GM19240 (cell line): ENCODE data around the gene F7.

Experiments
- DNase-seq: peaks from one replicate; pipeline ENCODE4 v3.0.0; 2011; ENCODE audit warnings: low spot score; ENCODE audit not compliant: insufficient read length

The F7 gene

DNA sequence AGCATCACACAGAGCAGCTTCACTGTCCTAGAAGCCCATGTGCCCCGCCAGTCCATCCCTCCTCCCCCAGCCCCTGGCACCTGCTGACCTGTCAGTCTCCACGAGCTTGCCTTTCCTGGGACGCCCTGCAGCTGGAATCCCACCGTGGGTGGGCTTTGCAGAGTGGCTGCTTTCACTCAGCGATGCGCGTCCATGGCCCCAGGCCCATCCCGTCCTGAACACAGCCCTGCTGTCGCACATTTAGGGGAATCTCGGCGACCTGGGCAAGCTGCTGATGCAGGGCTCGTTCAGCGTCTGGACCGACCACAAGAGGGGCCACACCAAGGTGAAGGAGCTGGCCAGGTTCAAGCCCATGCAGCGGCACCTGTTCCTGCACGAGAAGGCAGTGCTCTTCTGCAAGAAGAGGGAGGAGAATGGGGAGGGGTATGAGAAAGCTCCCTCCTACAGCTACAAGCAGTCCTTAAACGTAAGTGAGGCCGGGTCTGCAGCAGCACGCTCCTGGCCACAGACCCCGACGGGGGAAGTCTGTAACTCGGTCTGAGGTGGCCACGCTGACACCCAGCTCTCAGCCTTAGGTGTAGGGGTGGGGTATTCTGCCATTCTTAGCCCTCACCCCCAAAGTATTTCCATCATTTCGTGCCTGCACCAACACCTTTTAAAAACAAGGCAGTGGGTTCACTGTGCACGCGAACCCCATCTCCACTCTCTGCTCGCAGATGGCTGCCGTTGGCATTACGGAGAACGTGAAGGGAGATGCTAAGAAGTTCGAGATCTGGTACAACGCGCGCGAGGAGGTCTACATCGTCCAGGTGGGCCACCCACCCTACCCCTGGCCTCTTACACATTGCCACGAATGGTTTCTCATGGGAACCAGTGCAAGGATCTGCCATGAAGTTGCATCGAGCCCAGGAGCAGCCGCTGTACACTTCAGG is 18.3 kb upstream of the F7 start:
- no peak for DNase-seq

DNA sequence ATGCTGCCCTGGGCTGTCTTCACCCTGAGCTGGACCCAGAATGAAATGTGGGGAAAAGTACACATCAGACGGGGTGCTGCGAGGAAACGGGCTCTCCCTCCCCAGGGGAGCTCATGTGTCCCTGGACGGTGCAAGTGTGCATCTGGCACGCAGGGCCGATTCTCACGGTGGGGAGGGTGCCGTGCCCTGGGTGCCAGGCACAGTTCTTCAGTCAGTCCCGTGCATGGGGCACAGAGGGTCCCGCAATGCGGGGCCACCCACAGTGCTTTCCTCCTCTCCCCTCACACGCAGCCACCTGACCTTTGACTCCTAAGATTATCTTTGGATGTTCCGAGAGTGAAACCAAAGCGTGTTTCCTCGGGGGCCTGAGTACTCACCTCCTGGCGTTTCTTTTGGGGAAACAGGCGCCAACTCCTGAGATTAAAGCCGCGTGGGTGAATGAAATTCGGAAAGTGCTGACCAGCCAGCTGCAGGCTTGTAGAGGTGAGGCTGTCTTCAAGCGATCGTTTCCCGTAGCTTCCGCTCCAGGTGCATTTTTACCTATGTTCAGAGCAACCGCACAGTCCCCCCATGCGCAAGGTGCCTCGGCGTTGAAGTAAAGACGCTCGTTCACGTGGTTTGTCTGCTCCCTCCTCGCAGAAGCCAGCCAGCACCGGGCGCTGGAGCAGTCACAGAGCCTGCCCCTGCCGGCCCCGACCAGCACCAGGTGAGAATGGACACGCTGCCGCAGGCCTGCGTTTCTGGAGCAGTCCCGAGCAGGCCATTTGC is 17.5 kb upstream of the F7 start:
- DNase-seq = no peak

DNA sequence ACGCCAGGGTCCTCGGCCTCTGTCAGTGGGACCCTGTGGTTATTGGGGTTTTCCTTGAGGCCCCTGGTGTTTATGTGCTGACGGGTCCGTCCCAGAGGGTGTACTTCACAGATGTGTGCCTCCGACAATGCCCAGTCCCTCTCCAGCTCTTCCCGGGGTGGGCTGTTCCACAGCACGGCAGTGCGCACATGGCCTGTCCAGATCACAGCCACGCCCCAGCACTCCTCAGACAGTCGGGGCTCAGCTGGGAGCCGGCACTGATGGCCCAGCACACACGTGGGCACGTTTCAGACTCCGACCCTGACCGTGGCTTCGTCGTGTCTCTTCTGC is 16.9 kb upstream of the F7 start:
- DNase-seq = no peak

DNA sequence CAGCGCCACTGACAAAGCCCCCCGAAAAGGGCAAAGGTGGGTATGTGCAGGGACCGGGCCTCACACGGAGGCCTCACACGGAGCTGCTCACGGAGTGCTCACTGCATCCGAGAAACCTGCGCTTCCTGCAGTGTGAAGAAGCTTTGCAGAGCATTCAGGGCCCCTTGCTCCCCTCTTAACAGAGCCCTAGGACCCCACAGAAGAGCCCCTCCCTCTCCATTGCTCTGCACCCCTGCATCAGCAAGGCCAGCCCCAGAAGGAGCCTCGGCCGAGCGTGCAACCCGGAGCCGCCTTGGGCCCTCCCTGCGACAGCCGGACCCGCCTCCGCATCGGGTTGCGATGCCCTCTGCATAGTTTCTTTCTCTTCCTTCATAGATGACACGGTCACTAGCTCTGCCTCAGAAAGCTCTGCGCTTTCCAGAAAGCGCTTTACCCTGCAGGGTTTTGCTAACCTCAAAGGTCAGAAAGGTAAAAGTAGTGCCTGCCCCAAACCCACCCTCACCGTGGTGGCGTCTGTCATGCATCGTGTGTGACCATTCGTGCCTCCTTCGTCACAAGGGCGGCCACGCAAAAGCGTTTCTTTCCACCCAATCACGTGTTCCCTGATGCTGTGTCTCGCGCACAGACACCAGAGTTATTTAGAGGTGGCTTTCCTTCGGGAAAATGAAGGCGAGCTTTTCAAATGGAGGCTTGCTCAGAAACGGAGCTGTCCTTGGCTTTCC is 15.7 kb upstream of the F7 start:
- no peak for DNase-seq

DNA sequence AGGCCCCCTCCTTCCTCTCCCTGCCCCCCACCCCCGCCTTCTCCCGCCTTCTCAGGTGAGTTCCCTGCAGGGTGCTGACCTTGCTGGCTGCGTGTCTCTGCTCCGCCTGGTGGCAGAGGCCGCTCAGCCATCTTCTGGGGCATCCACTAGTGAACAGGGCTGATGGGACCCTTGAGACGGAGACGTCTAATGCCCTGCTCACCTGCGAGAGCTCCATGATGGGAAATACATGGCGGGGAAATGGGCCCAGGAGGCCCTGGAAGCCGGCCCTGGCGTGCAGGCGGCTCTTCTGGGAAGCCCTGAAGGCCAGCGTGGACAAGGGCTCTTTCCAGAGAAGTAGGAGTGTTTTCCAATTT is 15.2 kb upstream of the F7 start:
- DNase-seq = no peak

DNA sequence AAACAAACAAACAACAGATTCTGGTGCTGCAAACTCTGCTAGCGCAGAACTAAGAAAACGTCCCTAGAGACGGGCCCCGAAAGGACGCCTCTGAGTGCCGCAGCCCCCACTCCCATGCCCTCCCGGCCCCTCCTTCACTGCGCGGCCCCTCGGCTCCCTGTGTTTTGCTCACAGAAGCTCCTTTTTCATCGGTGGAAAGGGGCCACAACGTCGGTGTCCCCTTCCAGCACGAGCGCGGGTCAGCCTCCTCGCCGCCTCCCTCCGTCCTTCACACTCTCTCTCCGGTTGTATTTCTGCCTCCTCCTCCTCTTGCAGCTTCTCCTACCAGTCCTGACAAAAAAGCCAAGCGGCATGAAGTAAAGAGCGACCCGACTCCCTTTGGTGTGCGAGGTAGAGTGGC is 14.8 kb upstream of the F7 start:
- no peak for DNase-seq

DNA sequence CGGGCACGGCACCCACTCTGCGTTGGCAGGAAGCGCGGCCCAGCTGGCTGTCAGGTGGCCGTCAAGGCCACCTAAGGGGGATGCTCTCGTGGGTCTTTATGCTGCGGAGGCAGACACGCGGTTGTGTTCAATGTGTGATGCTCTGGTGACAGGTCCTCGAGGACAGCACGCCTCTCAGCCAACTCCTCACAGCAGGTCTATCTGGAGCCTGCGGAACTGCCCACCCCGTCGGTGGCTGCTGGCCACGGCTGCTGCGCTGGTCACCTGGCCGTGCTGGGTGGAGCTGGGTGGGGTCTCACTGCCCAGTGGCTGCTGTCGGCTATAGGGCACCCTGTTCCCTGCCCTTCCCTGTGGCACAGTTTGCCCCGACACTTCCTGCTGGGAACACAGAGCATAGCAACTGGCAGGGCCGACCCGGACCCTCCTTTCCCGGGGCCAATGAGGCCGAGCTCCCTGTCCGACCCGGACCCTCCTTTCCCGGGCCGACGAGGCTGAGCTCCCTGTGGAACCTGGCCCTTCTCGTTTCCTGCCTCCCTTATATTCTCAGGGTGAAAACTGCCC is 14.3 kb upstream of the F7 start:
- DNase-seq = no peak

DNA sequence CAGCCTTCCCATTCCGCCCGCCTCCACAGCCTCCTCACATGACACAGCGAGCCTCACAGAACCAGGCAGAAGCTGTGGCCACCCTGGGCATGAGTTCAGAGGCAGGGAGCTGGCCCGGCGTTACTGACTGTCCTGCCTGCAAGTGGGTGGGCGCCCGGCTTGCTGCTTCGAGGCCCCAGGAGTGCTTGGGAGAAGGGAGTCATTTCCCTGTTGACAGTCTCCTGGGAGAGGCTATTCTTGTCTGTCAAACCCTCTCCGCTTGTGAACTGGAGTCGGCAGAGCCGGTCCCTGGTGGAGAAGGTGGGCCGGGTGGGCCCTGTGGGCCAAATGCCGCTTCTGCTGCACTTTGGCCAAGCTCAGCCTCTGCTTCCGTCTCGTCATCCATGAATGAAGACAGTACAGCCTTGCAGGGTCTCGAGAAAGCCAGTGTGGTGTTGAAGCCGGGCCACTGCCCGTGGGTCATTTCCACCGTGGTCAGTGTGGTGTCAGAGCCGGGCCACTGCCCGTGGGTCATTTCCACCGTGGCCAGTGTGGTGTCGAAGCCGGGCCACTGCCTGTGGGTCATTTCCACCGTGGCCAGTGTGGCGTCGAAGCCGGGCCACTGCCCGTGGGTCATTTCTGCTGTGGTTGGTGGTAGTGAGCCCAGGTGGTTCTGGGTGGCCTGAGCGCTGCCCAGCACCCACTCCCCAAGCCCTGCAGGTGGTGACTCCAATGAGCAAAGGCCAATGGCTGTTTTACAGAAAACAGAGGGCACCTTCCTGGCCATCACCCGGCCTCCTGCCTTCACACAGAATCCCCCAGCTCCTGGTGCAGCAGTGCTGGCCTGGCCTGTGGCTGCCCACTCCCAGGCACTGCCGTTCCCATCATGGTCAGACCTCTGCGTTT is 13.5 kb upstream of the F7 start:
- DNase-seq = no peak

DNA sequence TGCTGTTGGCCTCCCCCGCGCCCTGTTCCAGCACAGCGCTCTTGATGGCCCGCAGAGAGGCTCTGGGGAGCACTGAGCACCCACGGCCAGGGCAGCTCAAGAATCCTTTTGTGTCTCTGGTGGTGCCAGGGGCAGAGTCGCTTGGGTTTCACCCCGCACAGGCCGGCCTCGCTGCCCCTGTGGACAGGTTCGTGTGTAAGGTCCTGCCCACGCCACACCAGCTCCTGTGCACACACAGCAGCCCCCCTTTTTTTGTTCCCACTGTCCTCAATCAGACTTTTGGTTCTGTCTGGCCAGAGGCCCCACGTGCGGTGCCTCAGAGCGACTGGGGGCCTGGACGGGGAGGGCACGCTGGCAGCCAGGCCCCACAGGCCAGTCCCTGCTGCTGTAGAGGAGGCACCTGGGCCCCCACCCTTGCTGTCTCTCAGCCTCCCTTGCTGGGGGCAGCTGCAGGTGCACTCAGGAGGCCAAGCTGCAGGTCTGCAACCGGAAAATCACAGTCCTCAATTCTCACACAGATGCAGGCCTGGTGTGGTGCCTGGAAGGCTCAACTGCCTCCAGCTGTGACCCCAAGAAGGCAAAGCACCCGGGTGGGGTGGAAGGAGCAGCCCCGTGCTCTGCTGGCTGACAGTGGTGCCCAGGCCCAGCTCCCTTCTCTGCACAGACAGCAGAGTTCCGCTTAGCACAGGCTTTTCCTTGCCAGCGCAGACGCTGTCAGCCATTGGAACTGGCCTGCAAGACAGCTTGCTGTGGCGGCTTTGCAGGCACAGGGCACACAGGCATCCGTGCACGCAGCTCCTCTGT is 12.6 kb upstream of the F7 start:
- DNase-seq = no peak

DNA sequence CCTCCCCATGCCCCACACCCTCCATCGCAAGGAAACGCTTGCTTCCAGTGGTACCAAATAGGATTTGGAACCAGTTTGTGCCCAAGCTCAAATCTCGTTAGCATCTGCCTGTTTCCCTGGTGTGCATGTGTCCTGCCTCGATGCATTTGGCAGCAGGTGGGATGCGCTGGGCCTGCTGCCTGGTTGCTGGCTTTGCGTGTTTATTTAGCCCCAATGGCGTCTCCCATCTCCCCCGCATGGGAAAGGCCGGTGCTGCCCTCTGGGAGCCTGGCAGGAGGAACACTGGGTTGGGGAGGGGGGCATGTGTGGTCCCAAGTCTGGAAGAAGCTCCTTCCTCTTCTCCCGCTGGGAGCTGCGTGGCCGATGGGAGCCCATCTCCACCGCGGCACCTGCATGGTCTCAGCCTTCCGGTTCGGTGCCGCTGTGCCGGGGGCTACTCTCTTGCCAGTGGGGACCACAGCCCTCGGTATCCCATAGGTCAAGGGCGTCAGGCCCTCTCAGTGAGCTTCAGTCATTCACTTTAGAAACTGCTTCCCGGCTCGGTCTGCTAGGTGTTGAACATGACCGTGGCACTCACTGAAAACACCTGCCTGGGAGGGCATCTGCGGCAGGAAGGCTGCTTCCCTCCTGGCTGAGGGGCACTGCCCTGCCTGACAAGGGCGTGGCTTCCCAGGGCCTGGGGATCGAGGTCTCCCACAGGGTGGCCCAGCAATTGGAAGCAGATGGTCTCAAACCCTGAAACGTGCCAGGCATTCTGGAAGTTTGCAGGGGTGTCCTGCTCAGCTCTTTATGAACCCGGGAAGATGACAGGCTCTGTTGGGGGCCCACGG is 11.8 kb upstream of the F7 start:
- DNase-seq = no peak

DNA sequence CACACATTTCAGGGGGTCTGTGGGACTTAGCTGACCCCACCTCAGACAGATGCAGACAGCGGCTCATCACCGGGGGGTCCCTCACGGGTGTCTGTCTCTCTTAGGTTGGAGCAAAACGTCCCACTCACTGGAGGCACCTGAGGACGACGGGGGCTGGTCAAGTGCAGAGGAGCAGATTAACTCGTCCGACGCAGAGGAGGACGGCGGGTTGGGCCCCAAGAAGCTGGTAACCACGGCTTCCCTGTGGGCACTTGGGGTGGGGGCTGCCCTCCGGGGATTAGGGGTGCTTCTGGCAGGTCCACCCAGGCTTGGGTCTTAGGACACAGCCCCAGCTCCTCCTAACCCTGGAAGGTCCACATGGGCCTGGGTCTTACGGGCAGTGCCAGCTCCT is 11.2 kb upstream of the F7 start:
- DNase-seq = no peak

DNA sequence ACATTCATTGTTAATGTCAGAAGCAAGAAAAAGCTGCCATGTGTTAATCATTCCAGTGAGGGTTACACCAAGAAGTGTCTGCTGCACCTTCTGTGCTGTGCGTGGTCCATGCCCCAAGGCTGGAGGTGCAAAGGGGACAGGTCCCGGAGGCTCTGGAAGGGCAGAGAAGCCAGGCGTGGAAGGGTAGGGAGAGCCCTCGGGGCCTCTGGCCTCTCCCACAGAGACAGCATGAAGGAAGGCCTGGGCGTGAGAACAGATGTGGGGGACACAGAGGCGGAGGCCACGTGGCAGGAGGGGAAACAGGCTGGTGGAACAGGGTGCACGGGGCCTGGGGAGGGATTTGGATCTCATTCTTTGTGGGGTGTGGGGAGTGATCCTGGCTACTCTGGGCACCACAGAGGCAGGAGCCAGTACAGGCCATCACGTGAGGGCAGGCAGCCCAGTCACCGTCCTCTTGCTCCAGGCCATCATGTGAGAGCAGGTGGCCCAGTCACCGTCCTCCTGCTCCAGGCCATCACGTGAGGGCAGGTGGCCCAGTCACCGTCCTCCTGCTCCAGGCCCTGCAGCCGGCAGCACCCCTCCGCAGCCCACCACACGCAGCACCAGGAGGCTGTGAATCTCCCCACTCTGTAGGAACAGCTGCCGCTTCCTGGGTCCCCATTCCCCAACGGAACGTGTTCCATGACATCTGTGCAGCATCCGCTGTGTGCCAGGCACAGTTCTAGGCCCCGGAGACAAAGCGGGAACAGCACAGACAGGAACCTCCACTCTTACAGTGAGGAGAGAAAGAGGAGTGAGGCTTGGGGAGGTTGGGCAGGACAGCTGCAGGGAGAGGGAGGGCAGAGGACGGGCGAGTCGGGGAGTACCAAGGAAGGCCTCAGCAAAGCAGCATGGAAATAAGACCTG is 10.2 kb upstream of the F7 start:
- DNase-seq = no peak

DNA sequence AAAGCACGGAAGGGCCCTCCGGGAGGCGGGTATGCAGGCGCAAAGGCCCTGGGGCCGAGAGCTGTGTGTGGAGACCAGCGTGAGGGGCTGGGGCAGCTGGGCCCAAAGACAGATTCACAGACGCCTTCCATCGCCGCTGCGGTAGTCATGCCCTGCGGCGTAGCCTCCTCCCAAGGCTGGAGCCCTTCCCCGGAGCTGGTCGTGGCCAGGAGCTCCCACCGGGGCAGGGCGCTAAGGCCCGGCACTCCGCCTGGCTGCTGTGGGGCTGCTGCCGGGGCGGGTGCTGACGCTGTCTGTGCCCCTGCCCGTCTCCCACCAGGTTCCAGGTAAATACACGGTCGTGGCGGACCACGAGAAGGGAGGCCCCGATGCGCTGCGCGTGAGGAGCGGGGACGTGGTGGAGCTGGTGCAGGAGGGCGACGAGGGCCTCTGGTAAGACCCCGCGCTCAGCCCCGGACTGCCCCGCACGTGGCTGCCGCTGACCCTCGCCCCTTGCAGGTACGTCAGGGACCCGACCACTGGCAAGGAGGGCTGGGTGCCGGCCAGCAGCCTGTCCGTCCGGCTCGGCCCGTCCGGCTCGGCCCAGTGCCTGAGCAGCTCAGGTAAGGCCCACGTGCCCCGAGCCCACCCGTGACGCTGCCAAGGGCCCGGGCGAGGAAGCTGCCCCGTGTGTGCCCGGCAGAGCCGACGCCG is 9.4 kb upstream of the F7 start:
- no peak for DNase-seq

DNA sequence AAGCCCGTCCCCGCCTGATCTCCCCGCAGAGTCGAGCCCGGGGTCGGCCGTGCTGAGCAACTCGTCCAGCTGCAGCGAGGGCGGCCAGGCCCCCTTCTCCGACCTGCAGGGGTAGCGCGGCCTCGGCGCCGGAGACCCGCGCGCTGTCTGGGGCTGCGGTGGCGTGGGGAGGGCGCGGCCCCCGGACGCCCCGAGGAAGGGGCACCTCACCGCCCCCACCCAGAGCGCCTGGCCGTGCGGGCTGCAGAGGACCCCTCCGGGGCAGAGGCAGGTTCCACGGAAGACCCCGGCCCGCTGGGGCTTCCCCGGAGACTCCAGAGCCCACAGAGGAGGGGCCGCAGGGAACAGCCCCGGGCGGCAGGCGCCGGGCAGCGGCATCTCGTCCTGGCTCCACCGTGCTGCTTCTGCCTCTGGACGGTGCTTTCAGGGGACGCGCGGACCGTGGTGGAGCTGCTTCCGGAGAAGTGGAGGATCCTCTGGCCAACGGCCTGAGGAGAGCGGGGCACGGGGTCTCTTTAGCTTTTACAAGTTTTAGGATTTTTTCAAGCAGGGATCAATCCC is 8.8 kb upstream of the F7 start:
- no peak for DNase-seq

DNA sequence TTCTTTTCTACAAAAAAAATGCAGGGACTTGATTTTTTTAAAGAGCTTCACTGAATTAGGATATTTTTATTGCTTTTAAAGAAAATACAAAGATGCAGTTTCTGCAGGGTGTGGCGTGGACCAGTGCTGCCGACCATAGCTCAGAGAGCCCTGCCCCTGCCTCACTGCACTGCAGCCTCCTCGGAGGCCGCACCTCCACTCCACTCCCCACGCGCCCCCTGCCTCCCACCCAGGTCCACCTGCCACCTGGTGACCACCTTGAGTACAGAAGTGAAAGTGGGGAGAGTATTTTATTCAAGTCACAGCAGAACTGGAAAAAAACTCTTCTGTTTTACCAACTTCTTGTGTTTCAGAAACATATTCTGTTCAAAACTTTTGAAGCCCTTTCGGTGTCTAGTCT is 7.9 kb upstream of the F7 start:
- no peak for DNase-seq

DNA sequence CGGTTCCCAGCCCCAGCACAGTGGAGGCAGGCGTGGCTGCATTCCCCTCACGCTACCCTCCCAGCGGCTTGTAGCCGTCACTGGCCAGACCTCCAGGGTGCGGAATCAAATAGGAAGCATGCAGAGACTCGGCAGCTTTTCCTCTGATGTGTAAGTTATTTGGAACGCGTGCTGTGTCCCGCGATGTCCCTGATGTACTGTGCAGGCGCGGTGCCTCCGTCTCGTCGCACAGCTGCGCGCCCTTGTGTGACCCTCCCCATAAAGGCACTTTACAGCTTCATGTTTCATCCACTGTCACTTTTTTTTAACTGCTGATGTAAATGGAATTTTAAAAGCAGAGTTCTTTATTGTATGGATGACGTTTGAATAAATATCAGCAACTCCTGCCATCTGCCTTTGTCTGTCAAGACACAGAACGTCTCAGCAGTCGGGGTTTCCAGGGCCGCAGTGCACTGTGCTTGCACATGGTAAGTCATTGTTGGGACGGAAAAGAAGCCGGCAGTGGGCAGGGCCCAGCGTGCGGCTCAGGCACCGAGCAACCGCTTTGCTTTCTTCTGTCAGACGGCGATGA is 7.3 kb upstream of the F7 start:
- DNase-seq = no peak

DNA sequence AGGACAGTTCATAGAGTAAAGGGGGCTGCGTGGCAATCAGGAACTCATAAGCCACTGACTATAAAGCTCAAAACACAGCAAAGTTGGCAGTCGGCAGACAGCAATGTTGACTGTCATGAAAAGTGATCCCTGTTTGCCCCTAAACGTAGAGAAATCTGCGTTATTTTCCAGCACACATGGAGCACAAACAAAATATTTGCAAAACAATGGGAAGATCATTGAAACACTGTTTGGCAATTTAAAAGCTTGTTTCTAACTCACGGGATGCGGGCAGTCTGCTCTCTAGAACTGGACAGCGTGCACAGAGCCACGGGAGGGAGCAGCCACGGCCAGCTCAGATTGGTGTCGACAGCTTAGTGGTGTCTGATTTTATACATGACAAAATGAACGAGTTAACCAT is 6.4 kb upstream of the F7 start:
- DNase-seq = no peak
